Mesendoderm (in vitro differentiated cells): ENCODE results near the gene MGST2.
"Not testable (repeated sequence)": the region's sequence is repeated elsewhere in the genome, so short reads cannot be mapped to it uniquely, and the experiment has no call there.

ENCODE experiments used
- DNase-seq: peaks from one replicate; pipeline ENCODE4 v3.0.0; 2013
- H2AK5ac ChIP-seq: 2 replicates; pipeline ENCODE4 v1.6.1; 2013; ENCODE audit warnings: low read length, inconsistent platforms
- H2BK120ac ChIP-seq: 2 replicates; pipeline ENCODE4 v1.6.1; 2013; ENCODE audit warnings: low read depth, mild to moderate bottlenecking, low read length, moderate library complexity, mixed read lengths
- H2BK15ac ChIP-seq: replicated peaks from 2 replicates; pipeline ENCODE4 v1.6.1; 2013; ENCODE audit warnings: low read depth, mild to moderate bottlenecking, moderate library complexity
- H2BK5ac ChIP-seq: 2 replicates; pipeline ENCODE4 v1.6.1; 2013; ENCODE audit warnings: low read length, inconsistent platforms
- H3K18ac ChIP-seq: 2 replicates; pipeline ENCODE4 v1.6.1; 2013; ENCODE audit warnings: mild to moderate bottlenecking, low read length, mixed read lengths
- H3K23ac ChIP-seq: one replicate; pipeline ENCODE4 v1.6.1; 2013; ENCODE audit warnings: low read length
- H3K27ac ChIP-seq: 2 replicates; pipeline ENCODE4 v1.5.1; 2013; ENCODE audit warnings: low read depth, mild to moderate bottlenecking, inconsistent platforms, low read length, moderate library complexity
- H3K27me3 ChIP-seq: 2 replicates; pipeline ENCODE4 v1.6.1; 2013; ENCODE audit warnings: low read length, control low read depth, mild to moderate bottlenecking, inconsistent platforms; ENCODE audit not compliant: insufficient read depth, poor library complexity
- H3K36me3 ChIP-seq: 2 replicates; pipeline ENCODE4 v1.6.1; 2013; ENCODE audit warnings: low read length, inconsistent platforms; ENCODE audit not compliant: control insufficient read depth, insufficient read depth
- H3K4ac ChIP-seq: one replicate; pipeline ENCODE4 v1.6.1; 2013; ENCODE audit warnings: low read depth, mild to moderate bottlenecking, low read length, moderate library complexity
- H3K4me1 ChIP-seq: 2 replicates; pipeline ENCODE4 v1.6.1; 2013; ENCODE audit warnings: low read depth, low read length, inconsistent platforms; ENCODE audit not compliant: control insufficient read depth
- H3K4me2 ChIP-seq: 2 replicates; pipeline ENCODE4 v1.6.1; 2013; ENCODE audit warnings: low read length
- H3K4me3 ChIP-seq: 2 replicates; pipeline ENCODE4 v1.5.1; 2013; ENCODE audit warnings: mild to moderate bottlenecking, low read length
- H3K56ac ChIP-seq: one replicate; pipeline ENCODE4 v1.6.1; 2013; ENCODE audit warnings: low read length
- H3K79me1 ChIP-seq: 2 replicates; pipeline ENCODE4 v1.6.1; 2013; ENCODE audit warnings: low read length, inconsistent platforms
- H3K79me2 ChIP-seq: 2 replicates; pipeline ENCODE4 v1.6.1; 2013; ENCODE audit warnings: mild to moderate bottlenecking, low read length; ENCODE audit not compliant: control insufficient read depth, insufficient read depth
- H3K9ac ChIP-seq: 2 replicates; pipeline ENCODE4 v1.6.1; 2013; ENCODE audit warnings: low read length, inconsistent platforms
- H4K5ac ChIP-seq: one replicate; pipeline ENCODE4 v1.6.1; 2013; ENCODE audit warnings: low read length
- H4K8ac ChIP-seq: one replicate; pipeline ENCODE4 v1.6.1; 2013; ENCODE audit warnings: low read depth, mild to moderate bottlenecking, control low read depth, low read length, moderate library complexity
- WGBS: extraction: QIAGEN DNeasy Blood & Tissue Kit; methylation state at CpG from one replicate; pipeline ENCODE4 v1.1.7; 2013; ENCODE audit warnings: low lambda C conversion rate, missing lambda C conversion rate; ENCODE audit not compliant: insufficient coverage; ENCODE audit errors: extremely low coverage; 5-methylcytosine and 5-hydroxymethylcytosine counted together

MGST2 gene

DNA sequence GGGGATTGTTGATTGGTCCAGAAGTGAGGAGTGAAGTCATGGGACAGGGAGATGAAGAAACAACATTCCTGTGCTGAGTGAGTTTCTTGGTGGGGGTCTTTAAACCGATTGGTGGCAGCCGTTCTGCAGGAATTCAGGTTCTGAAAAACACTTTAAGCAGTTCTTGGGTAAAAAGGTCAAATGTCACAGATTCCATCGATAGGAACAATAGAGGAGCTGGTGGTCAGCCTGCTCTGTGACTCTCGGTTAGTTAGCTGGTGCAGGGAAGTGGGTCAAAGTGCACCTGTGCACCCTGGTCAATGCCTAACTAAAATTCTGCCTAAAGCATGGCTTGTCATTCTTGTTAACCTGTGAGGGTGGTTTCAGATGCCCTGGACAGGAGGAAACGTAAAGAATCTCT lies 34.6 kb upstream of the MGST2 start:
- DNase-seq, result peak; percentile 46
- H3K27ac ChIP-seq, result no peak overlapping the region

DNA sequence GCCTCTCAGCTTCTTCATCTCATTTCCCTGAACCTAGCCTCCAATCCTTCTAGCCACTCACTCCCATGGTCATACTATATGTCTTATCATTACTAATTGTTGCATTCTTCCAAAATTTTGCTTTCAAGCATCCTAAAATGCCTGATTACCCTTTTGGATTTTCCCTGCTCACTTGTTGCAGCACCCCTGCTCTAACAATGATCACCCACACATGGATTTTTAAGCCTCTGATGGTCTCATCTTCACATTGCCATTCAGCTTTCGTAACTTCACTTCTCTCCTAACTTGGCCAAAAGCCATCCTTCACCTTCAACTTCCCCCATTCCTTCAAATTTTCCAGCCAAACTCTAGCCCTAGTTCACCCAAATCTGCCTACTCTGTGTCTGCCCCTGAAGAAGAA lies 33.8 kb upstream of the MGST2 start:
- no peak overlapping the region for H3K23ac ChIP-seq

More for the DNA sequence above, 34.6 kb upstream of the MGST2 start:
- Histone ChIP-seq H3K79me1 (no peaks in the 10 kb centered on the region), H2BK120ac (no peak overlapping the region), H3K23ac (no peak overlapping the region), H4K8ac (no peak overlapping the region), H3K4ac (no peak overlapping the region), H2BK5ac (no peak overlapping the region), H3K9ac (no peak overlapping the region), H2AK5ac (no peak overlapping the region), H2BK15ac (no peak overlapping the region), H3K56ac (no peak overlapping the region), H4K5ac (no peak overlapping the region), H3K18ac (no peak overlapping the region), H3K27me3 (no peaks in the 10 kb centered on the region), H3K4me2 (no peak overlapping the region), H3K4me1 (peaks cover 2% of the 10 kb centered on the region), H3K79me2 (no peaks in the 10 kb centered on the region), H3K4me3 (no peak overlapping the region), H3K36me3 (no peaks in the 10 kb centered on the region)
- no CpG with 5 or more reads among the region's 5 CpGs for WGBS

DNA sequence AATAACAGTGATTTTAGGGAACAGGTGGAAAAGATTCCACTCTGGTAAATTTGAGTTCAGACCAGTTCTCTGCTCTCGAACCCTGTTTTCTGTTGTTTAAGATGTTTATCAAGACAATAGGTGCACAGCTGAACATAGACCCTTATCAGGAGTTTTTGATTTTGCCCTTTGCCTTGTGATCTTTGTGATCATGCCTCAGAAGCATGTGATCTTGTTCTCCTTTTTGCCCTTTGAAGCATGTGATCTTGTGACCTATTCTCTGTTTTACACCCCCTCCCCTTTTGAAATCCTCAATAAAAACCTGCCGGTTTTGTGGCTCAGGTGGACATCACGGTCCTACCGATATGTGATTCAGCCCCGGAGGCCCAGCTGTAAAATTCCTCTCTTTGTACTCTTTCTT lies 32.9 kb upstream of the MGST2 start:
- not testable (repeated sequence) for H2BK5ac ChIP-seq, H3K79me2 ChIP-seq, H4K5ac ChIP-seq, H3K36me3 ChIP-seq, H3K4me1 ChIP-seq, H3K56ac ChIP-seq, H3K79me1 ChIP-seq, H4K8ac ChIP-seq, H3K27me3 ChIP-seq, H3K9ac ChIP-seq, H3K18ac ChIP-seq, H3K4me3 ChIP-seq, H3K4ac ChIP-seq, DNase-seq, H3K4me2 ChIP-seq, H3K23ac ChIP-seq, H2BK15ac ChIP-seq, H2AK5ac ChIP-seq, H3K27ac ChIP-seq
- WGBS, result no CpG with 5 or more reads among the region's 5 CpGs
- peak overlapping the region; percentile 83 for H2BK120ac ChIP-seq

More for the DNA sequence above, 33.8 kb upstream of the MGST2 start:
- no peak overlapping the region for H4K8ac ChIP-seq
- no peak overlapping the region for H2BK15ac ChIP-seq
- no peak overlapping the region for H2BK5ac ChIP-seq
- H3K4ac ChIP-seq, result no peak overlapping the region
- no peak overlapping the region for H3K27ac ChIP-seq
- H3K9ac ChIP-seq, result no peak overlapping the region
- peaks cover 2% of the 10 kb centered on the region for H3K4me1 ChIP-seq
- H2BK120ac ChIP-seq, result no peak overlapping the region
- no peaks in the 10 kb centered on the region for H3K79me1 ChIP-seq
- H3K36me3 ChIP-seq, result no peaks in the 10 kb centered on the region
- H3K79me2 ChIP-seq, result no peaks in the 10 kb centered on the region
- no peaks in the 10 kb centered on the region for H3K27me3 ChIP-seq
- no peak overlapping the region for H3K4me2 ChIP-seq
- no peak for DNase-seq
- no peak overlapping the region for H3K4me3 ChIP-seq
- no peak overlapping the region for H3K18ac ChIP-seq
- H3K56ac ChIP-seq, result no peak overlapping the region
- no CpG with 5 or more reads among the region's 1 CpG for WGBS
- no peak overlapping the region for H2AK5ac ChIP-seq
- H4K5ac ChIP-seq, result no peak overlapping the region

DNA sequence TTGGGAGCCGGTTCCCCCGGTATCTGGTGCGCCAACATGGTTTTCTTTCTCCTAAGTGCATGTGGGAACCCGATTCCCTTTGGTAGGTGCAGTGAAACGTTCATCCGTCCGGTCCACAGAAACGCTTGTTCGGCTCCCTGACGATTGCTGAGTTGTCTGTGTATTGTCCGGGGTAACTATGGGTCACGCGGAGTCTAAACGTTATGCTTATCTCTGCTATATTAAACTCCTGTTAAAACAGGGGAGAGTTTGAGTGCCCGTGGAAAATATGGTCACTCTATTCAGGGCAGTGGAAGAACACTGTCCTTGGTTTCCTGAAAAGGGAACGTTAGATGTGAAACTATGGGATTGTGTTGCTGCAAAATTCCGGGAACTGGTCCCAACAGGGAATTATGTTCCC lies 32.4 kb upstream of the MGST2 start:
- no peak overlapping the region for H3K4me3 ChIP-seq
- H2AK5ac ChIP-seq, result no peak overlapping the region
- no peaks in the 10 kb centered on the region for H3K79me2 ChIP-seq
- H3K56ac ChIP-seq, result peak overlapping the region; percentile 71
- no CpG with 5 or more reads among the region's 17 CpGs for WGBS
- peak overlapping the region; percentile 83 for H2BK120ac ChIP-seq
- H3K4me1 ChIP-seq, result peaks cover 2% of the 10 kb centered on the region
- H2BK15ac ChIP-seq, result no peak overlapping the region
- H3K9ac ChIP-seq, result no peak overlapping the region
- no peak overlapping the region for H4K5ac ChIP-seq
- no peak for DNase-seq
- no peaks in the 10 kb centered on the region for H3K36me3 ChIP-seq
- H3K27ac ChIP-seq, result no peak overlapping the region
- no peak overlapping the region for H3K4me2 ChIP-seq
- H2BK5ac ChIP-seq, result no peak overlapping the region
- H3K4ac ChIP-seq, result no peak overlapping the region
- H3K27me3 ChIP-seq, result no peaks in the 10 kb centered on the region
- no peak overlapping the region for H3K23ac ChIP-seq
- H3K79me1 ChIP-seq, result no peaks in the 10 kb centered on the region
- no peak overlapping the region for H3K18ac ChIP-seq
- H4K8ac ChIP-seq, result no peak overlapping the region

DNA sequence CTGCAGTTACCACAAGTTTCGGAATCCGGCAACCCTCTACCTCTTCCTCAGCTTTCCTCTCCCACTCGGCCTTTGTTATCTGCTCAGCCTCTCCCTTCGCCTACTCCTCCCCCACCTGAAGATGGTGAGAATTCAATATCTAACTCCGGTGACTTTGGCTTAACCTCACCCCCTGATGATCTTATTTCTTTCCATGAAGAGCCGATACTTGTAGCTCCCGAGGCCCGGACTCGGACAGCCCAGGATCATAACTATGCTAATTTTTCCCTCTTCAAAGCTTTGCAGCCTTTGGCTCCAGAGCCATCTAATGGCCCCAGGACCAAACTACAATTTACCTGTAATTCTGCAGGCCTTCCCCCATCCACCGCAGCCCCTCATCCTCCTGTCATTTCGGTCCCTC lies 32.0 kb upstream of the MGST2 start:
- no peak overlapping the region for H4K5ac ChIP-seq

DNA sequence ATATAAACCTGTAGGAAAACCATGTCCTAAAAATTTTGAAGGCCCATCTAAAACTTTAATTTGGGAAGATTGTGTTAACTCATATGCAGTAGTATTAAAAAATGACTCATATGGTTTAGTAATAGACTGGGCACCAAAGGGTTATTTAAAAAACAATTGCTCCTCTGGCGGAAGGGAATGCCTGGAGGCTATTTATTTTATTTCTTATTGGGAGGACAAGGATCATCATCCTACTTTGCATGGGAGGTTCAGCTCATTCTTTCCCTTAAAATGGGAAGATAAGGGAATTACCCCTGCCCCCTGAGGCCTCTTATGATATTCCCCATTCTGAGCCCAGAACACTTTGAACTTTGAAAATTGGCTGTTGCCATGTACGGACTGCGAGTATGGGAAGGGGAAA lies 29.7 kb upstream of the MGST2 start:
- no peak overlapping the region for H3K27ac ChIP-seq
- H3K4me3 ChIP-seq, result no peak overlapping the region
- H3K4me2 ChIP-seq, result no peak overlapping the region
- H4K8ac ChIP-seq, result no peak overlapping the region
- no peaks in the 10 kb centered on the region for H3K36me3 ChIP-seq
- no peak overlapping the region for H3K4ac ChIP-seq
- no peak for DNase-seq
- WGBS, result no CpG with 5 or more reads among the region's 3 CpGs
- no peaks in the 10 kb centered on the region for H3K27me3 ChIP-seq
- no peak overlapping the region for H2BK120ac ChIP-seq
- no peak overlapping the region for H2BK15ac ChIP-seq
- no peak overlapping the region for H3K18ac ChIP-seq
- no peak overlapping the region for H2AK5ac ChIP-seq
- no peaks in the 10 kb centered on the region for H3K79me2 ChIP-seq
- H3K23ac ChIP-seq, result no peak overlapping the region
- H3K4me1 ChIP-seq, result no peaks in the 10 kb centered on the region
- no peak overlapping the region for H2BK5ac ChIP-seq
- no peak overlapping the region for H3K56ac ChIP-seq
- no peak overlapping the region for H4K5ac ChIP-seq
- no peak overlapping the region for H3K9ac ChIP-seq
- H3K79me1 ChIP-seq, result no peaks in the 10 kb centered on the region

More for the DNA sequence above, 32.0 kb upstream of the MGST2 start:
- peak; percentile 81 for DNase-seq
- Histone ChIP-seq H3K9ac (peak overlapping the region; percentile 9), H2AK5ac (no peak overlapping the region), H3K23ac (no peak overlapping the region), H3K4me3 (no peak overlapping the region), H3K4ac (no peak overlapping the region), H3K27me3 (no peaks in the 10 kb centered on the region), H3K56ac (peak overlapping the region; percentile 71), H2BK120ac (no peak overlapping the region), H3K4me2 (peak overlapping the region; percentile 25), H2BK5ac (no peak overlapping the region), H3K79me2 (no peaks in the 10 kb centered on the region), H2BK15ac (no peak overlapping the region), H3K4me1 (no peaks in the 10 kb centered on the region), H3K36me3 (no peaks in the 10 kb centered on the region), H4K8ac (no peak overlapping the region), H3K79me1 (no peaks in the 10 kb centered on the region), H3K18ac (no peak overlapping the region), H3K27ac (no peak overlapping the region)
- WGBS, result no CpG with 5 or more reads among the region's 11 CpGs
